Cardiac muscle cell (in vitro differentiated cells and primary cell): Measurements from ENCODE around the gene MLLT10. TPM values are rescaled to one million over a fixed set of nuclear protein-coding genes. Genes with fewer than 3 reads are reported as not detected.
A peak's percentile ranks its signal among the peaks of the same experiment; 100 is the strongest.

Experiments used
- DNase-seq, 2 donors: peaks; one replicate each; pipeline versions ENCODE4 v3.0.0 to v3.0.0-alpha.2; 2010 to 2017; ENCODE audit warnings: low read depth in 1 of 2, low spot score in 1 of 2
- H3K27ac ChIP-seq: fragments of 200-600 bp; sonication (generic); 2 replicates; pipeline ENCODE4 v1.5.1; 2016
- H3K27me3 ChIP-seq: fragments of 200-600 bp; sonication (generic); 2 replicates; pipeline ENCODE4 v1.6.0; 2016; ENCODE audit warnings: control low read depth
- H3K36me3 ChIP-seq: fragments of 200-600 bp; sonication (generic); 2 replicates; pipeline ENCODE4 v1.5.1; 2016; ENCODE audit warnings: control low read depth
- H3K4me1 ChIP-seq: fragments of 200-600 bp; sonication (generic); 2 replicates; pipeline ENCODE4 v1.8.1; 2017; ENCODE audit warnings: low read depth, mild to moderate bottlenecking, mixed run types
- H3K4me3 ChIP-seq: fragments of 200-600 bp; sonication (generic); 2 replicates; pipeline ENCODE4 v1.5.1; 2016; ENCODE audit warnings: mild to moderate bottlenecking
- H3K9me3 ChIP-seq: fragments of 200-600 bp; sonication (generic); 2 replicates; pipeline ENCODE4 v1.5.1; 2017; ENCODE audit warnings: low read depth, mild to moderate bottlenecking, control low read depth
- polyA plus RNA-seq: library from polyadenylated mRNA; unstranded; fragments of >200 nt; fragmentation: Nextera tagmentation; extraction: Ambion mirVana; gene quantifications from 2 replicates; pipeline ENCODE4 v1.2.1, GENCODE V29; 2016
- total RNA-seq: library from RNA; depleted of rRNA; stranded (reverse); fragments of >200 nt; gene quantifications from 2 replicates; pipeline ENCODE4 v1.2.3, GENCODE V29; 2016
- TF ChIP-seq, protein P1 (sequence below): IDR thresholded peaks from 2 replicates; pipeline ENCODE4 v1.5.1; 2012; ENCODE audit warnings: low read depth, mild to moderate bottlenecking, low read length

The MLLT10 gene
- total and polyA plus RNA-seq, 2 experiments from 2014 or later = 38.4 to 40.6 TPM

DNA sequence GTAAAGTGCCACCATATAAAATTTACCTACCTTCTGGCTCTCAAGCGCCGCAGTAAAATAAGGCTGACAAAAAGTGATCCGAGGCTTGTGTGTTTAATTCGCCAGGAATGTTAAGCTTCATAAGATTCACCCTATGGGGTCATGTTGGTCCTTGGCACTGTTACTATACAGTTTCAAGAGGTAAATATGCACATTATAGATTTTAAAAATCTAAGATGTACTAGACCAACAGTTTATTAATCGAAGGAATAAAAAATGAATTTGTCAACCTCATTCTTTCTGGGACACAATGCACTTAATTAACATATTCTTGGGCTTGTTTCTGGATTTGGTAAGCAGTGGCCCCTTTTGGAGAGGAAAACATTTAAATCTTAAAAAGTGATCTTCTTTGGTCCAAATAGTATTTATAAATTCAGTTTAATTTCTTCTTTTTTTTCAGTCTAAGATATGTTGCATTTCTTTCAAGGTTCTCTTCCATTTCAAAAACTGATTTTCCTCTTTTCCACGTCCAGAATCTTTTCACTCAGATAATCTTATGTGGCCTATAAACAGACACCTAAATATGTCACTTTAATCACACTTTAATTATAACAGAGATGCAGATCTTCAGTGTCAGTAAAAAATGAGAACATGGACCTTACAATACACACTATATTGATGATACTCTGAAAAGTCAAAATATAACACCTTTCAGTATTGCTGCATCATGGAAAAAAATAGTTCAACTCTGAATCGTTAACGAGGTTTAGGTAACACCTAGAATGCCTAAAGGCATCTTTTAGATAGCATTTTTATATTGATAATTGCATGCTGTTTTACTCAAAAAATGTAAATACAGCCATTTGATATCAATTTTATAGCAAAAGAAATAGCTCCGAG lies 4.8 kb upstream of the MLLT10 start:
- Histone ChIP-seq H3K4me3 (peak overlapping the region; percentile 53), H3K27ac (peak overlapping the region; percentile 99), H3K27me3 (no peaks in the 10 kb centered on the region), H3K9me3 (no peaks in the 10 kb centered on the region), H3K4me1 (peaks cover 39% of the 10 kb centered on the region), H3K36me3 (no peaks in the 10 kb centered on the region)
- DNase-seq = no peak
- TF ChIP-seq, protein P1, sequence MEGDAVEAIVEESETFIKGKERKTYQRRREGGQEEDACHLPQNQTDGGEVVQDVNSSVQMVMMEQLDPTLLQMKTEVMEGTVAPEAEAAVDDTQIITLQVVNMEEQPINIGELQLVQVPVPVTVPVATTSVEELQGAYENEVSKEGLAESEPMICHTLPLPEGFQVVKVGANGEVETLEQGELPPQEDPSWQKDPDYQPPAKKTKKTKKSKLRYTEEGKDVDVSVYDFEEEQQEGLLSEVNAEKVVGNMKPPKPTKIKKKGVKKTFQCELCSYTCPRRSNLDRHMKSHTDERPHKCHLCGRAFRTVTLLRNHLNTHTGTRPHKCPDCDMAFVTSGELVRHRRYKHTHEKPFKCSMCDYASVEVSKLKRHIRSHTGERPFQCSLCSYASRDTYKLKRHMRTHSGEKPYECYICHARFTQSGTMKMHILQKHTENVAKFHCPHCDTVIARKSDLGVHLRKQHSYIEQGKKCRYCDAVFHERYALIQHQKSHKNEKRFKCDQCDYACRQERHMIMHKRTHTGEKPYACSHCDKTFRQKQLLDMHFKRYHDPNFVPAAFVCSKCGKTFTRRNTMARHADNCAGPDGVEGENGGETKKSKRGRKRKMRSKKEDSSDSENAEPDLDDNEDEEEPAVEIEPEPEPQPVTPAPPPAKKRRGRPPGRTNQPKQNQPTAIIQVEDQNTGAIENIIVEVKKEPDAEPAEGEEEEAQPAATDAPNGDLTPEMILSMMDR = no peak

DNA sequence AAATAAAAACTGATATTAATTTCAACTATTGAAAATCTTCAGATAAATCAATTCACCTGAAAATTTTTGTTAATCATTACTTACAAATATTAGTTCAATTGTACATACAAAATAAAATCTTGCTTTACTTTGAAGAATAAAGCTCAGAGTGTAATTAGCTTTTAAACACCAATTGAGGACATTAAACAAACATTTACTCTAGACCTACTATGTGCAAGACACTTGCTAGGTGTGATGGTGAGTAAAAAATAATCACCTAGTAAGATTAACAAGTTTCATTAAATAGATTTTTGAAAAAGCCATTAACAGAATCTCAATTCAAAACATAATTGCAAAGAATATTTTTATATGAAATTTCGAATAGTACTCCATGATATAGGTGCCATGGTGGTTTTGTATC lies 3.9 kb upstream of the MLLT10 start:
- no peak for DNase-seq
- Histone ChIP-seq H3K4me3 (no peak overlapping the region), H3K9me3 (no peaks in the 10 kb centered on the region), H3K4me1 (peaks cover 39% of the 10 kb centered on the region), H3K36me3 (no peaks in the 10 kb centered on the region), H3K27me3 (no peaks in the 10 kb centered on the region), H3K27ac (no peak overlapping the region)
- TF ChIP-seq, protein P1 = no peak

DNA sequence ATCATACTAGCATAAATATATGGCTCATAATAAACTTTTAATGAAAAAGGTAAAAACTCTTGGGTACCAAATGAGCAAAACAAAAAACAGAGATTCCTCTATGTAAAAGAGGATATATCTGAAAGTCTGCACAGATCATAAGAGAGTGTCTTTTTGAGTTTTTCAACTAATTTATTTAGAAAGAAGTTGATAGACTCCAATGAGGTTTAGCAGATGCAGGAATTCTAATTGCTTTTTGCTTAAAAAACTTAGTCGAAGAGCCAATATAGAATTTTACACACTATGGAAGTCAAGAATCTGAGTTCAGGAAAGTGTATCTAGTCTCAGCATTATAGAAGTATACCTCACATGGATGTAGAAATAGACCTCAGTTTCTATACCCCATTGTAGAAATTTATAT lies 3.4 kb upstream of the MLLT10 start:
- Histone ChIP-seq H3K4me3 (no peak overlapping the region), H3K9me3 (no peaks in the 10 kb centered on the region), H3K27ac (no peak overlapping the region), H3K4me1 (peaks cover 39% of the 10 kb centered on the region), H3K27me3 (no peaks in the 10 kb centered on the region), H3K36me3 (no peaks in the 10 kb centered on the region)
- no peak for DNase-seq
- TF ChIP-seq, protein P1 = no peak

DNA sequence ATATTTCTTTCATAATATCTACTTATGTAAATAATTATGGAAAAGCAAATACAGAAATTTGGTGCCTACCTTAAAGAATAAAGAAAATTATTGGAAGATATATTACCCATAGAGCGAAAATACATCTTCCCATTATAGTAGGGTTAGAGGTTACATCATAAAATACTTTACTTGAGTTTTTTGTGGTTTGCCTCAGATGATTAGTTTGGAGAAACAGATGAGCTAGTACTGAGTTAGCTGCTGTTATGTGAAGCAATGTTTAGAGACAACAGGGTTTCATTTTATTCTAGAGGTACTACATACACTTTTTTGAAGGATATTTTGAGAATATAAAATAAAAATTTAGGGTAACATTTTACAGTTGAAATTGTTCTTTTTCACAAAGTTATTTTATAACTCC lies 2.9 kb upstream of the MLLT10 start:
- DNase-seq = peak in 1 of 2 donors; percentile 65
- TF ChIP-seq, protein P1 = no peak
- Histone ChIP-seq H3K27me3 (no peaks in the 10 kb centered on the region), H3K4me1 (peaks cover 39% of the 10 kb centered on the region), H3K4me3 (no peak overlapping the region), H3K27ac (no peak overlapping the region), H3K36me3 (no peaks in the 10 kb centered on the region), H3K9me3 (no peaks in the 10 kb centered on the region)

DNA sequence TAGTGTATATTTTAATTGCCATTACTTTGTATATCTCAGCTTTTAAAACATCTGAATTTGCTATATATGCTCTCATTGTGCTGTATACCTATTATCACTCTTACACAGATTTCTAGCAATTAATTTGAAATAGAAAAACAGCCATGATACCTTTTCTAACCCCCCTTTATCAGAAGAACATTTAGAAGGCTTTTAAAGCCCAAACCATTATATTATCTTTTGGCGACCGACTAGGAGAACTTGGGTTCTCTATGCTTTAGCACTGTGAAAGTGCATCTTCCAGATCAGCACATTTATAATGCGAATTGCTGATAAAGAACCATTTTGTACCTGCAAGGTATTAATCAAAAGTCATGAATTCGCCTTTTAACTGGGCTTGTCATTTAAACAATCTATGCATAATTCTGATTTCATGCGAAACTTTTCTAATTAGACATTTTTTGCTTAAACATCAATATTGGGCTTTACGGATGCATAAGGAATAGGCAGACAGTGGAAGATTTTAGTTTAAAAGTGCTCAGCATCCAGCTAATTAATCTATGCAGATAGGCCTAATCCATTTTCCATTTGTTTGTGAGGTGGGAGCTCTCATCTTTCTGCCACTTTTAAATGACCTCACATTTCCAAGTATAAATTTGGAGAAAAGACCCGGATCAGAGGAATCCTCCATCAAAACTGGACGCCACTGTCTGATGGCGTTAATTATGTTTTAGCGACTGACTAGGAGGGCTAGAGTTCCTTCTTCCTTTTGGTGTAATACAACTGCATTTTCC lies 1.2 kb upstream of the MLLT10 start:
- H3K4me1 ChIP-seq = peaks cover 39% of the 10 kb centered on the region
- H3K4me3 ChIP-seq = peak overlapping the region; percentile 46
- peaks cover 4% of the 10 kb centered on the region for H3K36me3 ChIP-seq
- no peak for DNase-seq
- TF ChIP-seq, protein P1 = no peak
- peak overlapping the region; percentile 98 for H3K27ac ChIP-seq
- H3K27me3 ChIP-seq = no peaks in the 10 kb centered on the region
- H3K9me3 ChIP-seq = no peaks in the 10 kb centered on the region
